ENCODE measurements around the gene TATDN2.
"Not testable (repeated sequence)": the region's sequence is repeated elsewhere in the genome, so short reads cannot be mapped to it uniquely, and the experiment has no call there.

TATDN2 gene

DNA sequence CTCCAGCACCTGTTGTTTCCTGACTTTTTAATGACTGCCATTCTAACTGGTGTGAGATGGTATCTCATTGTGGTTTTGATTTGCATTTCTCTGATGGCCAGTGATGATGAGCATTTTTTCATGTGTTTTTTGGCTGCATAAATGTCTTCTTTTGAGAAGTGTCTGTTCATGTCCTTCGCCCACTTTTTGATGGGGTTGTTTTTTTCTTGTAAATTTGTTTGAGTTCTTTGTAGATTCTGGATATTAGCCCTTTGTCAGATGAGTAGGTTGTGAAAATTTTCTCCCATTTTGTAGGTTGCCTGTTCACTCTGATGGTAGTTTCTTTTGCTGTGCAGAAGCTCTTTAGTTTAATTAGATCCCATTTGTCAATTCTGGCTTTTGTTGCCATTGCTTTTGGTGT, 49.8 kb downstream of the TATDN2 start:
- H3K36me3 ChIP-seq (replicated peaks), result peaks cover 44% of the 10 kb centered on the region
- in situ Hi-C loops (cut with MboI; ENCODE audit: low sequenced_read_pairs); H3K4me3 ChIP-seq; H3K4me1 ChIP-seq; DNase-seq (ENCODE audit: low spot score in 2 of 2); H3K27me3 ChIP-seq (ENCODE audit: low read depth); H3K9me3 ChIP-seq: not testable (repeated sequence)

DNA sequence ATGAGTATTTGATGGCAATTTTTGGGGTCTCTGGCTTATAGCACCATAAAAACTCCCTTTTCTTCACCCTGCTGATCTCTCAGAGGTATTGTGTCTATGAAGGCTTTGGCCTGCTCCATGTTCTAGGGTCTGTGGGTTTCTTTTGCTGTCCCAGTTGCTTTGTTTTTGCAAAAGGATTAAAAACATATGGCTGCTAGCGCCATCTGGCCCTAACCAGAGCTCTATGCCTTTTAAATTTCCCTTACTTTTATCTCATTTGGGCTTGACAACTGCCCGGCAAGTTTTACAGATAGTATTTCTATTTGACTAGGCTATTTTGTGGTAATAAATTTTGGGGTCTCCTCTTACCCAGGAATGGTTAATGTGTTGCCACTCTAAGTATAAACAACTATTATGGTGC, 50.9 kb downstream of the TATDN2 start:
- Histone ChIP-seq H3K4me1 (no peaks in the 10 kb centered on the region), H3K9me3 (no peaks in the 10 kb centered on the region), H3K27me3 (ENCODE audit: low read depth) (no peaks in the 10 kb centered on the region), H3K4me3 (no peak overlapping the region), H3K36me3 (replicated peaks) (peaks cover 54% of the 10 kb centered on the region)
- in situ Hi-C loops (cut with MboI; ENCODE audit: low sequenced_read_pairs), result no loop called here
- DNase-seq (ENCODE audit: low spot score in 2 of 2), result no peak

DNA sequence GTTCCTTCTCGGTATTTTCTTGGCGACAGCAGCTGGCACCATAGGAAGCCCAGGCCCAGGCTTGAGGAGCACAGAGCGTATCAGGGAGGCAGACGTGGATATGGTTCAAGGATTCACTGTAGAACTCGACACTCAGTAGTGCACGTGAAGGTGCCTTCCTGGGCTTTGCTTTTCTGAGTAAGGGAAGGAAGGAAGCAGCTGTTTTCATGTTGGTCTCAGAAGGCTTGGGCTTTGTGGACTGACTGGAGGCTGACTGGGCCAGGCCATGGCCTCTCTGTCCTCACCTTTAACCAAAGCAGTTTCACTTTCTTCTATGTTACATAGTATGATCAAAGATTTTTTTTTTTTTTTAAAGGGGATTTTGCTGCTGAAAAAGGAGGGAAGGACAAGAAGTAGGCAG, 51.4 kb downstream of the TATDN2 start:
- no peak for DNase-seq (ENCODE audit: low spot score in 2 of 2)
- peaks cover 57% of the 10 kb centered on the region for H3K36me3 ChIP-seq (replicated peaks)

DNA sequence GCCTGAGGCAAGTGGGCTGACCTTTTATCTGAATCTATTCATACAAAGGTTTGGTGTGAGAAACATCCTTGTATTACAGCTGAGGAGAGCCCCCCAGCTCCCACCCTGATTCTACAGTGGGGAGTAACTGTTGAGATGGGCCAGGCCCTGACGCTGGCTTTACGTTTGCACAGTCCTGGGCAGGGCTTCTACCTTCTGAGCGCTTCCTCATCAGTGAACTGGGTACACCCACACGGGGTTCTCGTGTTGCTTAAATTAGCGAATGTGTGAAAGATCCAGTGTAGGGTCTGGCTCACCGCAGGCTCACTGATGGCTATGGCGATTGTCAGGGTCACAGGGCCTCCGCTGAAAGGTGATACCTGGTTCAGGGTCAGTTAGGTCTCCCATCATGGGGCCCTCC, 51.8 kb downstream of the TATDN2 start:
- Histone ChIP-seq H3K4me3 (no peak overlapping the region), H3K9me3 (no peaks in the 10 kb centered on the region), H3K4me1 (no peaks in the 10 kb centered on the region), H3K27me3 (ENCODE audit: low read depth) (no peaks in the 10 kb centered on the region), H3K36me3 (replicated peaks) (peaks cover 61% of the 10 kb centered on the region)
- in situ Hi-C loops (cut with MboI; ENCODE audit: low sequenced_read_pairs), result no loop called here
- DNase-seq (ENCODE audit: low spot score in 2 of 2), result no peak

More for the DNA sequence above, 51.4 kb downstream of the TATDN2 start:
- no peak overlapping the region for H3K4me3 ChIP-seq
- in situ Hi-C loops (cut with MboI; ENCODE audit: low sequenced_read_pairs), result no loop called here
- no peaks in the 10 kb centered on the region for H3K27me3 ChIP-seq (ENCODE audit: low read depth)
- H3K9me3 ChIP-seq, result no peaks in the 10 kb centered on the region
- H3K4me1 ChIP-seq, result no peaks in the 10 kb centered on the region

DNA sequence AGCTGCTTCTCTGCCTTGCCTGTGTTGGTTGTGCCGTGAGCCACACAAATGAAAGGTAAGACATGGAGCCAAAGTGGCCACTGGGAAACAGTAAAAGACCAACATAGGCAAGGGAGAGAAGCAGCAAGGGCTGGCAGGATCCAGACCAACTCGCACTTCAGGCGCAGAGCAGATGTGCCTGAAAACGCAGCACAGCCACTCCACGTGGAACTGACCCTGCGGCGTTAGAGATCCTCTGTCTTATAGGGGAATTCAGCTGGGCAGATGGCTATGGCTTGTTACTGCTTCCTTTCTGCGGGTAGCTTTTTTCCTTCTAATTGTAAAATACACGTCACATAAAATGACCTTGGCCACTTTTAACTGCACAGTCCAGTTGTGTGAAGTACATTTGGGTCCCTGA, 54.8 kb downstream of the TATDN2 start:
- Histone ChIP-seq H3K36me3 (replicated peaks) (peaks cover 89% of the 10 kb centered on the region), H3K4me3 (no peak overlapping the region), H3K9me3 (no peaks in the 10 kb centered on the region), H3K4me1 (no peaks in the 10 kb centered on the region), H3K27me3 (ENCODE audit: low read depth) (no peaks in the 10 kb centered on the region)
- no peak for DNase-seq (ENCODE audit: low spot score in 2 of 2)
- in situ Hi-C loops (cut with MboI; ENCODE audit: low sequenced_read_pairs), result no loop called here

DNA sequence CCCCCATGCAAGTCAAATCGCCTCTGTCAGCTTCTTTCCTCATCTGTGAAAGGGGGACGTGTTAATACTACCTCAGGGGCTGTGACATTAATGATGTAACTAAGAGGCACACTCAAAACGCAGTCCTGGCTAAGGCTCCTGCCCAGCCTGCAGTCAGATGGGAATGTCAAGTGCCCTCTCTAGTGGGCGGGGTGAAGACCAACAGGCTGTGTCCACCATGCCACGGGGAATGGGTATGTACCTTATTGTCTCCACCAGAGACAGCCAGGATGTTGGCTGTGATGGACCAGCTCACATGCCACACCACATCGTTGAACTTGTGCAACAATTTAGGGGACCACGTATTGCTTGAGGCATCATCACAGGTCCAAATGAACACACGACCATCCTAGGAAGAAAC, 55.5 kb downstream of the TATDN2 start:
- in situ Hi-C loops (cut with MboI; ENCODE audit: low sequenced_read_pairs), result no loop called here

DNA sequence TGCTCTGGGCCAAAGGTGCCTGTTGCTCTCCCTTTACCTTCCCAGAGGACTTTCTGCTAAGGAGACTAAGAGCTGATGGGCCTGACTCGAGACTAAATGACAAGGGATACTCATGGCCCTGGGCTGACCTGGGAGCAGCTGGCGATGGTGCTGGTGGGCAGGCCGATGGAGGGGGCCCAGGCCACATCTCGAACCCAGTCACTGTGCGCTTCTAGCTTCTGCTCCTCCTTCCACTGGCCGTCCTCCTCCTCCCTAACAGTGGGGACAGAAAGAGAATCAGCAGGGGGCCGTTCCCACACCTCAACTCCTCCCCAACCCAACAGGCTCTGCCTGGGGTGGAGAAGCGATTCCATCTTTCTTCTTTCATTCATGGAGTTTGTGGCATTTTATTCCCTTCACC, 56.6 kb downstream of the TATDN2 start:
- Histone ChIP-seq H3K36me3 (replicated peaks) (peaks cover 94% of the 10 kb centered on the region), H3K4me3 (no peak overlapping the region), H3K4me1 (no peaks in the 10 kb centered on the region), H3K27me3 (ENCODE audit: low read depth) (no peaks in the 10 kb centered on the region), H3K9me3 (no peaks in the 10 kb centered on the region)
- in situ Hi-C loops (cut with MboI; ENCODE audit: low sequenced_read_pairs), result no loop called here
- no peak for DNase-seq (ENCODE audit: low spot score in 2 of 2)

More for the DNA sequence above, 55.5 kb downstream of the TATDN2 start:
- Histone ChIP-seq H3K36me3 (replicated peaks) (peaks cover 93% of the 10 kb centered on the region), H3K9me3 (no peaks in the 10 kb centered on the region), H3K4me3 (no peak overlapping the region), H3K4me1 (no peaks in the 10 kb centered on the region), H3K27me3 (ENCODE audit: low read depth) (no peaks in the 10 kb centered on the region)
- no peak for DNase-seq (ENCODE audit: low spot score in 2 of 2)

DNA sequence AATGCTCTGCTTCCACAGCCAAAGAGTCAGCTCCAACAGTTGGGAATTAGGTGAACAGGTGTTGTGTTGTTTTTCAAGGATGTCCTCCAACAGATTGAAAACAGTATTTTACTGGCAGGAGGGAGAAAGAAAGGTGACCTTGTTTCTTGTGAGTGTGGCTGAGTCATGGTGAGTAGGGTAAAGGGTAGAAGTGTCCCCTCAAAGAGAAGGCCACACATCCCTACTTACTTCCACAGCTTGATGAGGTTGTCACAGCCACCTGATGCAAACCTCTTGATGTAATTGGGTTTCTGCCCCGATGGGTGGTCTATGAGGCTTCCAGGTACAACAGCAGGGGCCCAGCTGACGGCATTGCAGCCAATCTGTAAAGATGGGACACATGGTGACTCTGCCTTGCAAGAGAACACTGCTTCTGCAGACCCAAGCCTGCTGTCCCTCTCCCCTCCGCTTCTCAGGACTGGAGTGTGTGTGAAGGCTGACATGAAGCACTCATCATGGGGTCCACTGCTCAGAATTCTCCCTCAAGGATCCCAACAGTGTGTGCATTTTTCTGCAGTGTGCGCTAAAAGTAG, 57.2 kb downstream of the TATDN2 start:
- Histone ChIP-seq H3K9me3 (no peaks in the 10 kb centered on the region), H3K27me3 (ENCODE audit: low read depth) (no peaks in the 10 kb centered on the region), H3K36me3 (replicated peaks) (peaks cover 94% of the 10 kb centered on the region), H3K4me3 (no peak overlapping the region), H3K4me1 (no peaks in the 10 kb centered on the region)
- DNase-seq (ENCODE audit: low spot score in 2 of 2), result no peak
- in situ Hi-C loops (cut with MboI; ENCODE audit: low sequenced_read_pairs), result no loop called here

DNA sequence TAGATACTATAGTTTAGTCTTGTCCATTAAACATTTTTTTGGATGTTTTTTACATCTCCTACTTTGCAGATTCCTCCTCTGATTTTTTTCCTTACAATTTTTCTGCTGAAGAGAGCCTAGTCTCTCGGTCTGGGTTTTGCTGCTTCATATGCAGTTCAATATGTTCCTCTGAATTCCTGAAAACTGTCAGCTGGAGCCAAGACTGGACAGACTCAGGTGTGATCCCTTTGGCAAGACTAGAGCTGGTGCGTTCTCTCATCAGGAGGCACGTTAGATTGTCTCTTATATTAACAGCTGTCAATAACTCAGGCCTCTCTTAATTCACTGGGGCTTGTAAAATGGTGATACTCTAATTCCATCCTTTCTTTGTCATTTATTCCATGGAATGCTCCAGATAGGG, 57.9 kb downstream of the TATDN2 start:
- peaks cover 92% of the 10 kb centered on the region for H3K36me3 ChIP-seq (replicated peaks)
- no peak overlapping the region for H3K4me3 ChIP-seq
- DNase-seq (ENCODE audit: low spot score in 2 of 2), result no peak
- H3K27me3 ChIP-seq (ENCODE audit: low read depth), result no peaks in the 10 kb centered on the region
- H3K4me1 ChIP-seq, result no peaks in the 10 kb centered on the region
- H3K9me3 ChIP-seq, result no peaks in the 10 kb centered on the region
- in situ Hi-C loops (cut with MboI; ENCODE audit: low sequenced_read_pairs), result no loop called here

DNA sequence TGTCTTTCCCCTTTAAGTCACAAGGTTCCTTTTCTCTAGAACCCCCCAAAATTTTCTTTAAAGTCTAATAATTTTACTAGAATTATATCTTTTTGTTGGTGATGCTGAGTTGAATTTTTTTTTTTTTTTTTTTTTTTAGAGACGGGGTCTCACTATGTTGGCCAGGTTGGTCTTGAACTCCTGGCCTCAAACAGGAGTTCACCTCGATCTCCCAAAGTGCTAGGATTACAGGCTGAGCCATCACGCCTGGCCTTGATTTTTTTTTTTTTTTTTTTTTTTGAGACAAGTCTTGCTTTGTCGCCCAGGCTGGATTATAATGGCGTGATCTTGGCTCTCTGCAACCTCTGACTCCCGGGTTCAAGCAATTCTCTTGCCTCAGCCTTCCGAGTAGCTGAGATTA, 60.4 kb downstream of the TATDN2 start:
- Histone ChIP-seq H3K4me1 (no peaks in the 10 kb centered on the region), H3K27me3 (ENCODE audit: low read depth) (no peaks in the 10 kb centered on the region), H3K4me3 (no peak overlapping the region), H3K9me3 (no peaks in the 10 kb centered on the region), H3K36me3 (replicated peaks) (peaks cover 92% of the 10 kb centered on the region)
- in situ Hi-C loops (cut with MboI; ENCODE audit: low sequenced_read_pairs), result no loop called here
- no peak for DNase-seq (ENCODE audit: low spot score in 2 of 2)

DNA sequence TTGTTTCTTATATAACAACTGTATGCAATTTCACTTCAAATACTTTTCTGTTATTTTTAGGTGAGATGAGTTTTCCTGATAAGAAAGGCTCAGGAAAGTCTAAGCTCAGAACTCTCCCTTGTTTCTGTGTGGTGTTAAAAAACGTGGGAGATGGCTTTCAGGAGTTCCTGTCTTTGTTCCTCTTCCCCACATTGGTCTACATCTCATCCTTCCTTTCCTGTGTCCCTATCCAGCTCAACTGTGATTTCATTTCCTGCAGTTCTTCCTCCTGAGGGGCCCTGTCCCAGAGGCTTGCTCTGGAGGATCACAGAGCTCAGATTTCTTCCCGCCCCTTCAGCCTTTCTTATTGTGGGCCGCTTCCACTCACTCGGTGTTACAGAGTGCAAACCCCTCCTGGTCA, 61.5 kb downstream of the TATDN2 start:
- peaks cover 91% of the 10 kb centered on the region for H3K36me3 ChIP-seq (replicated peaks)
- in situ Hi-C loops (cut with MboI; ENCODE audit: low sequenced_read_pairs), result no loop called here

DNA sequence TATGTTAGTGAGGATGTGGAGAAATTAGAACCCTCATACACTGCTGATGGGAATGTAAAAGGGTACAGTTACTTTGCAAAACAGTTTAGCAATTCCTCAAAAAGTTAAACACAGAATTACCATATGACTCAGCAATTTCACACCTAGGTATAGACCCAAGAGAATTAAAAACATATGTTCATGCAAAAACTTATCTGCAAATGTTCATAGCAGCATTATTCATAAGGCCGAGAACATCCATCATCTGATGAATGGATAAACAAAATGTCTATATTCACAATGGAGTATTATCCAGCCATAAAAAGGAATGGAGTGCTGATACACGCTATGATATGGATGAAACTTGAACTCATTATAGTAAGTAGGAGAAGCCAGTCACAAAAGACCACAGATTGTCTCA, 62.3 kb downstream of the TATDN2 start:
- H3K4me3 ChIP-seq, result no peak overlapping the region
- no peaks in the 10 kb centered on the region for H3K27me3 ChIP-seq (ENCODE audit: low read depth)
- peaks cover 89% of the 10 kb centered on the region for H3K36me3 ChIP-seq (replicated peaks)
- in situ Hi-C loops (cut with MboI; ENCODE audit: low sequenced_read_pairs), result no loop called here
- H3K9me3 ChIP-seq, result no peaks in the 10 kb centered on the region
- DNase-seq (ENCODE audit: low spot score in 2 of 2), result no peak
- H3K4me1 ChIP-seq, result no peaks in the 10 kb centered on the region

More for the DNA sequence above, 61.5 kb downstream of the TATDN2 start:
- H3K27me3 ChIP-seq (ENCODE audit: low read depth), result no peaks in the 10 kb centered on the region
- no peak for DNase-seq (ENCODE audit: low spot score in 2 of 2)
- H3K9me3 ChIP-seq, result no peaks in the 10 kb centered on the region
- H3K4me3 ChIP-seq, result no peak overlapping the region
- H3K4me1 ChIP-seq, result no peaks in the 10 kb centered on the region

DNA sequence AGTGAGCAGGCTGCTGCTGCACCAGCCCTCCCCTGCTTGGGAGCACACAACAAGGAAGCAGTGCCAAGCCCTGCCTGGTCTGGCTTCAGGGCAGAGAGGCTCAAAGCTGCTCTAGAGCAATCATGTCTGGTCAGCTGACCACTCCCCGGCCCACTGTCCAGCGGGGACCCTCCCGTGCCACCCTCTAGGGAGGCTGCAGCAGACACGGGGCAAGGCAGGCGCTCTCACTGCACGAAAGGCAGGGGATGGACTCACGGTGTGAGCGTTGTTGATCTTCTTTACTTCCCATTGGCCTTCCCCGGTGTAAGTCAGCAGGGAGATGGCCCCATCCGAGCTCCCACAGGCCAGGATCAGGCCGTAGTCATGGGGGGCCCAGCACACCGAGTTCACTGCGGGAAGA, 63.5 kb downstream of the TATDN2 start:
- H3K4me3 ChIP-seq, result no peak overlapping the region
- no peaks in the 10 kb centered on the region for H3K9me3 ChIP-seq
- in situ Hi-C loops (cut with MboI; ENCODE audit: low sequenced_read_pairs), result no loop called here
- peaks cover 88% of the 10 kb centered on the region for H3K36me3 ChIP-seq (replicated peaks)
- H3K27me3 ChIP-seq (ENCODE audit: low read depth), result no peaks in the 10 kb centered on the region
- DNase-seq (ENCODE audit: low spot score in 2 of 2), result no peak
- no peaks in the 10 kb centered on the region for H3K4me1 ChIP-seq

DNA sequence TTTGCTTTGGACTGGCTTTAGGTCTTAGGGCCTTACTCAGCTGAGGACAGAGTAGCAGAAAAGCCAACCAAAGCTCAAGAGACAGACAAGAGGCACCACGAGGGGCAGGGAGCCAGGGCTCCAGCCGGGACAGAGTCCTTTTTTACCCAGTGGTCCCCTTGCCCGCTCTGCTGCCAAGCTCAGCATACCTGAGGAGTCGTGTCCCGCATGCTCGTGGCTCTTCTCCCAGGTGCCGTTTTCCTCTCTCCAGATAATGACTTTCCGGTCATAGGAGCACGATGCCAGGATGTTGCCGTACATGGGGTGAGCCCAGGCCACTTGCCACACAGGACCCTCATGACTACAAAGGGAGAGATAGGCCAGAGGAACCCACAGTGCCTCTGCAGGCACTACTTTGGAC, 64.1 kb downstream of the TATDN2 start:
- Histone ChIP-seq H3K4me3 (no peak overlapping the region), H3K27me3 (ENCODE audit: low read depth) (no peaks in the 10 kb centered on the region), H3K9me3 (no peaks in the 10 kb centered on the region), H3K4me1 (no peaks in the 10 kb centered on the region), H3K36me3 (replicated peaks) (peaks cover 86% of the 10 kb centered on the region)
- DNase-seq (ENCODE audit: low spot score in 2 of 2), result no peak
- in situ Hi-C loops (cut with MboI; ENCODE audit: low sequenced_read_pairs), result no loop called here

DNA sequence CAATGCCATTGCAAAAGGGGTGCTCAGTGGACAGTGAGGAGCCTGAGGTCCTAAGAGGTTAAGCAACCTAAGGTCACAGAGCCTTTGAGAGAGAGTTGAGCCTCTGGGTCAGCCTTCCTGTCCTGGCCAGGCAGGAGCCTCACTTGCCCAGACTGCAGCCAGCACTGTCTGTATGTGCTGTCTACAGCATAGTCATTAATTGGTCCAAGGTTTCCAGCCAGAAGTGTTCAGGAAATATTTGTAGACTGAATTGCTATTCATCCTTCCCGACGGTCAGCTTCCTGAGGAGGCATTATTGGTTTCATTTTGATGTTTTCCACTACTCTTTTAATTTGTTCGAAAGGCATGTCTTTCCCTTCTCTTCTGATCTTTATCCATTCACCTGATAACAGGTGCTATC, 64.6 kb downstream of the TATDN2 start:
- no peak for DNase-seq (ENCODE audit: low spot score in 2 of 2)
- no peaks in the 10 kb centered on the region for H3K9me3 ChIP-seq
- no peaks in the 10 kb centered on the region for H3K27me3 ChIP-seq (ENCODE audit: low read depth)
- H3K4me3 ChIP-seq, result no peak overlapping the region
- H3K4me1 ChIP-seq, result no peaks in the 10 kb centered on the region
- in situ Hi-C loops (cut with MboI; ENCODE audit: low sequenced_read_pairs), result no loop called here
- peaks cover 89% of the 10 kb centered on the region for H3K36me3 ChIP-seq (replicated peaks)
